ENCODE measurements around the gene DNAJB6.

The DNAJB6 gene

GRCh38 chr7:157459966-157460365 lies 123.2 kb downstream of the DNAJB6 start:
- Histone ChIP-seq H3K4me3 (ENCODE audit: low read length) (no peak overlapping the region), H3K4me1 (ENCODE audit: low read length) (no peaks in the 10 kb centered on the region), H4K20me1 (ENCODE audit: insufficient read depth, low read length) (no peaks in the 10 kb centered on the region), H3K9ac (ENCODE audit: low read length) (no peak overlapping the region), H3K79me2 (ENCODE audit: low read length) (no peaks in the 10 kb centered on the region), H3K4me2 (ENCODE audit: low read length) (no peak overlapping the region), H3K36me3 (replicated peaks; ENCODE audit: low read depth, low read length) (no peaks in the 10 kb centered on the region), H3K27me3 (ENCODE audit: low read depth, low read length) (no peaks in the 10 kb centered on the region), H3K27ac (ENCODE audit: low read length) (no peak overlapping the region), H3K9me3 (ENCODE audit: insufficient read depth, low read length) (no peaks in the 10 kb centered on the region), H2AFZ (ENCODE audit: low read depth, low read length) (no peak overlapping the region)
- TF ChIP-seq EZH2phosphoT487 (IDR thresholded peaks at IDR 0.05; ENCODE audit: low read depth), result no peak
- TF ChIP-seq, protein P1, sequence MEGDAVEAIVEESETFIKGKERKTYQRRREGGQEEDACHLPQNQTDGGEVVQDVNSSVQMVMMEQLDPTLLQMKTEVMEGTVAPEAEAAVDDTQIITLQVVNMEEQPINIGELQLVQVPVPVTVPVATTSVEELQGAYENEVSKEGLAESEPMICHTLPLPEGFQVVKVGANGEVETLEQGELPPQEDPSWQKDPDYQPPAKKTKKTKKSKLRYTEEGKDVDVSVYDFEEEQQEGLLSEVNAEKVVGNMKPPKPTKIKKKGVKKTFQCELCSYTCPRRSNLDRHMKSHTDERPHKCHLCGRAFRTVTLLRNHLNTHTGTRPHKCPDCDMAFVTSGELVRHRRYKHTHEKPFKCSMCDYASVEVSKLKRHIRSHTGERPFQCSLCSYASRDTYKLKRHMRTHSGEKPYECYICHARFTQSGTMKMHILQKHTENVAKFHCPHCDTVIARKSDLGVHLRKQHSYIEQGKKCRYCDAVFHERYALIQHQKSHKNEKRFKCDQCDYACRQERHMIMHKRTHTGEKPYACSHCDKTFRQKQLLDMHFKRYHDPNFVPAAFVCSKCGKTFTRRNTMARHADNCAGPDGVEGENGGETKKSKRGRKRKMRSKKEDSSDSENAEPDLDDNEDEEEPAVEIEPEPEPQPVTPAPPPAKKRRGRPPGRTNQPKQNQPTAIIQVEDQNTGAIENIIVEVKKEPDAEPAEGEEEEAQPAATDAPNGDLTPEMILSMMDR (IDR thresholded peaks at IDR 0.05; ENCODE audit: low read depth, low read length), result no peak

- no peaks in the 10 kb centered on the region for H3K27me3 ChIP-seq (ENCODE audit: low read depth, low read length)
- H3K4me3 ChIP-seq (ENCODE audit: low read length), result no peak overlapping the region
These were observed 123.9 kb downstream of the DNAJB6 start for GRCh38 chr7:157460721-157461120.

GRCh38 chr7:157461573-157462418 lies 125.0 kb downstream of the DNAJB6 start:
- no peaks in the 10 kb centered on the region for H3K79me2 ChIP-seq (ENCODE audit: low read length)
- H3K4me3 ChIP-seq (ENCODE audit: low read length), result no peak overlapping the region
- no peak overlapping the region for H3K4me2 ChIP-seq (ENCODE audit: low read length)
- H3K27ac ChIP-seq (ENCODE audit: low read length), result no peak overlapping the region
- TF ChIP-seq EZH2phosphoT487 (IDR thresholded peaks at IDR 0.05; ENCODE audit: low read depth), result no peak
- TF ChIP-seq, protein P1 (IDR thresholded peaks at IDR 0.05; ENCODE audit: low read depth, low read length), result no peak
- H3K4me1 ChIP-seq (ENCODE audit: low read length), result no peaks in the 10 kb centered on the region
- H3K9ac ChIP-seq (ENCODE audit: low read length), result no peak overlapping the region
- no peak overlapping the region for H2AFZ ChIP-seq (ENCODE audit: low read depth, low read length)
- no peaks in the 10 kb centered on the region for H3K9me3 ChIP-seq (ENCODE audit: insufficient read depth, low read length)
- no peaks in the 10 kb centered on the region for H4K20me1 ChIP-seq (ENCODE audit: insufficient read depth, low read length)
- no peaks in the 10 kb centered on the region for H3K36me3 ChIP-seq (replicated peaks; ENCODE audit: low read depth, low read length)
- no peaks in the 10 kb centered on the region for H3K27me3 ChIP-seq (ENCODE audit: low read depth, low read length)

More at GRCh38 chr7:157460721-157461120, 123.9 kb downstream of the DNAJB6 start:
- TF ChIP-seq EZH2phosphoT487 (IDR thresholded peaks at IDR 0.05; ENCODE audit: low read depth), result no peak
- TF ChIP-seq, protein P1 (IDR thresholded peaks at IDR 0.05; ENCODE audit: low read depth, low read length), result no peak
- Histone ChIP-seq H3K4me1 (ENCODE audit: low read length) (no peaks in the 10 kb centered on the region), H3K79me2 (ENCODE audit: low read length) (no peaks in the 10 kb centered on the region), H3K9me3 (ENCODE audit: insufficient read depth, low read length) (no peaks in the 10 kb centered on the region), H3K27ac (ENCODE audit: low read length) (no peak overlapping the region), H4K20me1 (ENCODE audit: insufficient read depth, low read length) (no peaks in the 10 kb centered on the region), H2AFZ (ENCODE audit: low read depth, low read length) (no peak overlapping the region), H3K9ac (ENCODE audit: low read length) (no peak overlapping the region), H3K4me2 (ENCODE audit: low read length) (no peak overlapping the region), H3K36me3 (replicated peaks; ENCODE audit: low read depth, low read length) (no peaks in the 10 kb centered on the region)

- Histone ChIP-seq H3K27ac (ENCODE audit: low read length) (no peak overlapping the region), H3K9me3 (ENCODE audit: insufficient read depth, low read length) (no peaks in the 10 kb centered on the region), H4K20me1 (ENCODE audit: insufficient read depth, low read length) (no peaks in the 10 kb centered on the region), H3K9ac (ENCODE audit: low read length) (no peak overlapping the region), H3K79me2 (ENCODE audit: low read length) (no peaks in the 10 kb centered on the region), H2AFZ (ENCODE audit: low read depth, low read length) (no peak overlapping the region), H3K36me3 (replicated peaks; ENCODE audit: low read depth, low read length) (no peaks in the 10 kb centered on the region), H3K4me2 (ENCODE audit: low read length) (no peak overlapping the region), H3K4me3 (ENCODE audit: low read length) (no peak overlapping the region), H3K27me3 (ENCODE audit: low read depth, low read length) (no peaks in the 10 kb centered on the region), H3K4me1 (ENCODE audit: low read length) (no peaks in the 10 kb centered on the region)
- no peak for TF ChIP-seq EZH2phosphoT487 (IDR thresholded peaks at IDR 0.05; ENCODE audit: low read depth)
- TF ChIP-seq, protein P1 (IDR thresholded peaks at IDR 0.05; ENCODE audit: low read depth, low read length), result no peak
These were observed 125.6 kb downstream of the DNAJB6 start for GRCh38 chr7:157462419-157462771.
